SK-N-MC (cell line): Measurements from ENCODE around the gene LRIG1.

Experiments used
- EZH2 ChIP-seq: fragments of 200-600 bp; sonication (generic); IDR thresholded peaks from one replicate; pipeline ENCODE4 v1.6.1; 2017; ENCODE audit warnings: antibody characterized with exemption
- FOXP2 ChIP-seq: optimal IDR thresholded peaks from 2 replicates; pipeline ENCODE3; 2011; ENCODE audit warnings: mild to moderate bottlenecking, moderate library complexity; ENCODE audit not compliant: insufficient read depth; ENCODE audit errors: extremely low read length, control extremely low read depth
- POLR2AphosphoS5 ChIP-seq: IDR thresholded peaks from 2 replicates; pipeline ENCODE4 v1.6.1; 2012; ENCODE audit warnings: mild to moderate bottlenecking, low read depth, low read length, borderline replicate concordance

DNA sequence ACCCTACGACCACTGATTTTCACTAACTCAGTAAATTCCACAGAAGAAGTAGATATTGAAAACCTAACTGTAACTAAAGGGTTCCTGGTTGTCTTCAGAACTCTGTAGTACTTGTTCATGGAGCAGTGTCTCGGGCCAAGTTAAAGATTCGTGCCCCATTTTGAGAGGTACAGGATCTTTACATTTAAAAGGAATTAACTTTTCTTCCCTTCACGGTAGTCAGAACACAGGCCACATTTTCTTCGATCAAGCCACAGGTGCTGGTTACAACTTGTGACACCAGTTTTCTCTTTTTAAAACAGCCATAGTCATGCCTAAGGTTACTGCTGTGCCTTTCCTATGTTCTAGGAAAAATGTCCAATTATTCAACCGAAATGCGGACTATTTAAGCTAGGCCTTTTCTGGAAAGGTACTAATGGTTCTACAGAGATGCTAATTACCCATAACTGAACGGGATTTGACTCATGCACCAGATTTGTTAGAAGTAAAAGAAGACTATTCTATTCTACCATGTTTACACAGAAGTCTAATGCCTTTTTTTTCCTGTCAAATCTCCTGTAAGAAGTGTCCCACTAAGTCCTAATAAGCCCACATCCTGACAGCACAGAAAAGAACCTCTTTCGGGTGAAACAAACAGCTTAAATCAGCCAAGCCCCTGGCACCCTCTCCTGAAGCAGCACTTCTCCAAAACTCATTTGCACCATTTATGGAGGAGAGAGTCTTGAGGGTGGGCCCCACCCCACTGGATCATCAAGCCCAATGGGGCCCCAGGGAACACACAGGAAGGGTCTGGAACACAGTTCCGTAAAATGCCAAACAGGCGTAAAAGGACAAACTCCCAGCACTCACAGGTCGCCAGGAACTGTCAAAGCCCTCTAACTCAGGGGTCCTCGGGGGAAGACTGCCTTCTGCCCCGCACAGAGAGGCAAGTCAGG lies 1.9 kb downstream of the LRIG1 start:
- TF ChIP-seq POLR2AphosphoS5 = no peak
- TF ChIP-seq EZH2 = no peak
- TF ChIP-seq FOXP2 = no peak
